ENCODE measurements around the gene RTN4R.

DNA sequence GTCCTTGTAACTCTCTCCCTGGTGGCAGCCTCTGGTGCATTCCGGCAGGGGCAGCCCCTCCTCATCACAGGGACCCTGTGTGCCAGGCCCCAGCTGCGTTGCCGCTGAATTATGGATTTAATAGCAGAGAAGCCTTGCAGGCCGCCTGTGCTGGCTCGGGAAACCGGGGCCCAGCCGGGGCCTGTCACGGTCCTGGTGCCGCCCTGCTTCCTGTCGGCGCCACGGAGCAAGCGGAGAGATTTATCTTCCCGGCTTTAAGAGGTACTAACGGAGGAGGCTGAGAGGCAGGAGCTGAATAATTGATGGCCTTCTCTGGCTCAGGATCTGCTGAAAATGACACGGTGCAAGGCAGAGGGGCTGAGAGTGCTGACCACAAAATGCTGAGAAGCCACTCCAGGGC is 63.3 kb downstream of the RTN4R start:
- TF ChIP-seq POLR2AphosphoS5 (IDR thresholded peaks at IDR 0.05) (no peak), POLR2A (IDR thresholded peaks at IDR 0.05) (no peak), EP300 (IDR thresholded peaks at IDR 0.05; ENCODE audit: low read depth) (no peak)
- TF ChIP-seq, protein P1, sequence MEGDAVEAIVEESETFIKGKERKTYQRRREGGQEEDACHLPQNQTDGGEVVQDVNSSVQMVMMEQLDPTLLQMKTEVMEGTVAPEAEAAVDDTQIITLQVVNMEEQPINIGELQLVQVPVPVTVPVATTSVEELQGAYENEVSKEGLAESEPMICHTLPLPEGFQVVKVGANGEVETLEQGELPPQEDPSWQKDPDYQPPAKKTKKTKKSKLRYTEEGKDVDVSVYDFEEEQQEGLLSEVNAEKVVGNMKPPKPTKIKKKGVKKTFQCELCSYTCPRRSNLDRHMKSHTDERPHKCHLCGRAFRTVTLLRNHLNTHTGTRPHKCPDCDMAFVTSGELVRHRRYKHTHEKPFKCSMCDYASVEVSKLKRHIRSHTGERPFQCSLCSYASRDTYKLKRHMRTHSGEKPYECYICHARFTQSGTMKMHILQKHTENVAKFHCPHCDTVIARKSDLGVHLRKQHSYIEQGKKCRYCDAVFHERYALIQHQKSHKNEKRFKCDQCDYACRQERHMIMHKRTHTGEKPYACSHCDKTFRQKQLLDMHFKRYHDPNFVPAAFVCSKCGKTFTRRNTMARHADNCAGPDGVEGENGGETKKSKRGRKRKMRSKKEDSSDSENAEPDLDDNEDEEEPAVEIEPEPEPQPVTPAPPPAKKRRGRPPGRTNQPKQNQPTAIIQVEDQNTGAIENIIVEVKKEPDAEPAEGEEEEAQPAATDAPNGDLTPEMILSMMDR (IDR thresholded peaks at IDR 0.05) = no peak
